IPS-NIHi7 (cell line): ENCODE results near the gene CCDC178.
"Not testable (repeated sequence)": the region's sequence is repeated elsewhere in the genome, so short reads cannot be mapped to it uniquely, and the experiment has no call there.

Source experiments
- DNase-seq: peaks from one replicate; pipeline ENCODE4 v3.0.0; 2012; ENCODE audit warnings: mixed read lengths; ENCODE audit errors: extremely low spot score

CCDC178 gene

GRCh38 chr18:33010149-33010548 lies 430.4 kb downstream of the CCDC178 start:
- DNase-seq = no peak

- no peak for DNase-seq
Measured at GRCh38 chr18:32998921-32999320, 441.6 kb downstream of the CCDC178 start.

- no peak for DNase-seq
Measured at GRCh38 chr18:32998285-32998684, 442.2 kb downstream of the CCDC178 start.

- DNase-seq = no peak
Measured at GRCh38 chr18:32983721-32984120, 456.8 kb downstream of the CCDC178 start.

GRCh38 chr18:32980896-32981295 lies 459.6 kb downstream of the CCDC178 start:
- no peak for DNase-seq

- DNase-seq = no peak
Measured at GRCh38 chr18:32975501-32975900, 465.0 kb downstream of the CCDC178 start.

- no peak for DNase-seq
Measured at GRCh38 chr18:32975163-32975436, 465.4 kb downstream of the CCDC178 start.

- no peak for DNase-seq
Measured at GRCh38 chr18:32974421-32975162, 465.9 kb downstream of the CCDC178 start.

GRCh38 chr18:32968248-32968647 lies 472.3 kb downstream of the CCDC178 start:
- DNase-seq = no peak

GRCh38 chr18:32966141-32966540 lies 474.4 kb downstream of the CCDC178 start:
- DNase-seq = no peak

GRCh38 chr18:32961538-32961937 lies 479.0 kb downstream of the CCDC178 start:
- DNase-seq = no peak

- no peak for DNase-seq
Measured at GRCh38 chr18:32958746-32959145, 481.8 kb downstream of the CCDC178 start.

GRCh38 chr18:32956591-32957315 lies 483.8 kb downstream of the CCDC178 start:
- DNase-seq = peak; percentile 29

- not testable (repeated sequence) for DNase-seq
Measured at GRCh38 chr18:32952318-32952717, 488.2 kb downstream of the CCDC178 start.

- DNase-seq = no peak
Measured at GRCh38 chr18:32937597-32937996, 502.9 kb downstream of the CCDC178 start.

GRCh38 chr18:32937066-32937465 lies 503.5 kb downstream of the CCDC178 start:
- no peak for DNase-seq

GRCh38 chr18:32934201-32934600 lies 506.3 kb downstream of the CCDC178 start:
- no peak for DNase-seq

GRCh38 chr18:32930695-32931301 lies 509.7 kb downstream of the CCDC178 start:
- DNase-seq = peak; percentile 44

- no peak for DNase-seq
Measured at GRCh38 chr18:32929213-32929612, 511.3 kb downstream of the CCDC178 start.

GRCh38 chr18:32922951-32923430 lies 517.5 kb downstream of the CCDC178 start:
- no peak for DNase-seq

- DNase-seq = no peak
Measured at GRCh38 chr18:32920796-32921787, 519.4 kb downstream of the CCDC178 start.

- DNase-seq = peak; percentile 81
Measured at GRCh38 chr18:32919799-32920198, 520.7 kb downstream of the CCDC178 start.
